Peyer's patch (tissue), 4 donors: ENCODE results near the gene CTSW.

Source experiments
- CTCF ChIP-seq, 6 experiments: fragments of 450-650 bp in 4 of 6; fragments of 200-600 bp in 2 of 6; sonication (generic) in 1 of 6; IDR thresholded peaks; one replicate each; pipeline ENCODE4 v1.5.1; 2017 to 2019; ENCODE audit warnings: antibody characterized with exemption in 6 of 6, mild to moderate bottlenecking in 3 of 6, moderate library complexity in 1 of 6
- POLR2A ChIP-seq, 2 donors: fragments of 450-650 bp; IDR thresholded peaks; one replicate each; pipeline ENCODE4 v1.5.1; 2017; ENCODE audit warnings: antibody characterized with exemption in 2 of 2, mild to moderate bottlenecking in 2 of 2, moderate library complexity in 2 of 2

DNA sequence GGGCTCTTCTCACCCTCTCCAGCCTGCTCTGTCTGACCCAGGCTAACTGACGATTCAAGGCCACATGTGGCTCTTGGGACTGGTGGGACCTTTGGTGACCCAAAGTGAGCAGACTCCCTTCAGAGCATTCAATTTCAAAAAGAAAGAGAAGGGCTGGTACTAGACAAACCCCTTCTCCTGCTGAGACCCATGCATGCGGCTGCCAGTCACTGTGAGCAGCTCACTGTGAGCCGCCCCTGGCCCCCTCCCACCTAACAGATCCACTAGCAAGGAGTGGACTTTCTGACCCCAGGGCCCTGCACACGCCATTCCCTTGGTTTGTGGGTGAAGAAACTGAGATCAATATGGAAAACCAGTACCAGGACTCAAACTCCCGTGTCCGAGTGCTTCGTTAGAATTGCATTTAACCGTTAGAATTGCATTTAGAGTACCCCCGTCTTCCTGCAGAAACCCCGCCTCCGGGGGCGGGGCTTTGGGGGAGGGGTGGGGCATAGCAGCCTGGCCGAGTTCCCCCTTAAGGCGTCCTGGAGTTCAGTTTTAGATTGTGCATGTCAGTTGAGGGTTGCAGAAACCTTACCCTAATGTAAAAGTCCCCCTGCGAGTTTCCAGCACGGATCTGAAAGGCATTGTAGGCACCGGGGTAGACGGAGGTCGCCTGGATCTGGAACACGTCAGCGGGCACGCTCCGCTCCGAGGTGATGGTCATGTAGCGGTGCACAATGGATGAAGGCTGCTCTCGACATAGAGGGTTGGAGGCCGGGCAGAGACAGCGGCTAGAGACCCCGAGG lies 12.2 kb upstream of the CTSW start:
- no peak for TF ChIP-seq POLR2A (IDR thresholded peaks at IDR 0.05)
- no peak for TF ChIP-seq CTCF (IDR thresholded peaks at IDR 0.05)
